GM12878 (cell line): ENCODE results near the gene FOXL3.

Experiments
- ATF2 ChIP-seq: IDR thresholded peaks from 2 replicates; pipeline ENCODE4 v1.6.1; 2012; ENCODE audit warnings: low read length, inconsistent platforms
- CTCF ChIP-seq, 3 experiments: IDR thresholded peaks in 2 of 3; conservative IDR thresholded peaks in 1 of 3; 2 replicates each; pipeline ENCODE4 v1.5.1; 2011; ENCODE audit warnings: low read depth in 3 of 3, low read length in 3 of 3, mild to moderate bottlenecking in 3 of 3, control low read depth in 2 of 3, moderate library complexity in 2 of 3, inconsistent platforms in 1 of 3, mixed read lengths in 1 of 3; ENCODE audit not compliant: control insufficient read depth in 2 of 3, insufficient read depth in 1 of 3; ENCODE audit errors: extremely low read depth in 1 of 3
- HCFC1 ChIP-seq: fragments of 150-350 bp; IDR thresholded peaks from 2 replicates; pipeline ENCODE4 v1.6.1; 2014; ENCODE audit warnings: low read length
- MAX ChIP-seq: IDR thresholded peaks from 2 replicates; pipeline ENCODE4 v1.6.1; 2012; ENCODE audit warnings: low read depth, low read length, improper control_type of control experiment
- POLR2A ChIP-seq: IDR thresholded peaks from 2 replicates; pipeline ENCODE4 v1.6.1; 2011; ENCODE audit warnings: low read depth, mild to moderate bottlenecking, low read length
- POLR2AphosphoS5 ChIP-seq: IDR thresholded peaks from 2 replicates; pipeline ENCODE4 v1.6.1; 2011; ENCODE audit warnings: mild to moderate bottlenecking, low read length, inconsistent platforms
- SRF ChIP-seq, 2 experiments: IDR thresholded peaks; 2 replicates each; pipeline ENCODE4 v1.6.1; 2011; ENCODE audit warnings: low read depth in 2 of 2, low read length in 2 of 2, mild to moderate bottlenecking in 1 of 2, moderate library complexity in 1 of 2
- TCF12 ChIP-seq: IDR thresholded peaks from 2 replicates; pipeline ENCODE4 v1.6.1; 2011; ENCODE audit warnings: low read depth, mild to moderate bottlenecking, low read length

- TF ChIP-seq TCF12 (no peak), POLR2AphosphoS5 (no peak), HCFC1 (no peak), POLR2A (no peak), SRF (IDR thresholded peaks at IDR 0.05; ENCODE audit: low read depth in 2 of 2, low read length in 2 of 2) (no peak), MAX (no peak), CTCF (IDR thresholded peaks at IDR 0.05 in 2 of 3, conservative IDR thresholded peaks at IDR 0.05 in 1 of 3; ENCODE audit: control insufficient read depth in 2 of 3, extremely low read depth in 1 of 3, insufficient read depth in 1 of 3, low read depth in 3 of 3, low read length in 3 of 3) (no peak), ATF2 (no peak)
These were observed 12.7 kb upstream of the FOXL3 start for GRCh38 chr7:277228-277627.
